GM18520 (cell line): ENCODE measurements around the gene ABCA6.

Source experiments
- ATAC-seq: cut with Tn5 transposase; IDR thresholded peaks from one replicate; pipeline ENCODE4 v1.9.1; 2021; ENCODE audit not compliant: unreplicated experiment

Gene ABCA6

DNA sequence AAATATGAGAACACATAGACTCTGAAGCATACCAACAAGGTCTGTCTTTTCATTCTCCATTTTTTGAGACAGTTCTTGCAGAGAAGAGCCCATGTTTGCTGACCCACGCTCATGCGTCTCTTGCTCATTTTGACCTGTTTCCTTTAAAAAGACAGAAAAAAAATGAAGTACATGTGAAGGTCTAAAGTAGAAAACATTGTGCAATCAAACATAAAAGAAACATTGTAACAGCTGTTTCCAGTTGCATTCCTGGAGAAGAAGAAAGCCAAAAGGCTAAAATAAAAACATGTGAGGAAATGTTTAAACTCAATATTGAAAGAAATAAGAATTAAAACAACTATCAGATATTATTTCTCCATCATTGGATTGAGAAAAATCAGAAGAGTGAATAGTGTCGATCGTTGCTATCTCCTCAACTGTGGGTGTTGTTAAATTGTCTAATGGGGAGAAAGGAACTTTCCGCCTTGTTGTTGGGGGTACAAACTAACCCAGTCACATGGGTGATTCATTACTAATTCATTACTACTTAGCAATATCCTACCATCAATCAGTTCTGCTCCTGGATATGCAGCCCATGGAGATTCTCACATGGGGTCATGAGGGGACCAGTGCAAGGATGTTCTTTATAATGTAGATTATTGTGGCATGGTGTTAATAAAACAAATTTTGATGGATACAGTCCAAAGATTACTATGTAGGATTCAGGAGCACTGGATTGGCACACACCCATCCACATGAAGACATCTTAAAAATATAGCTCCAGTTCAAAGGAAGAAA lies 90.5 kb downstream of the ABCA6 start:
- ATAC-seq, result no peak

DNA sequence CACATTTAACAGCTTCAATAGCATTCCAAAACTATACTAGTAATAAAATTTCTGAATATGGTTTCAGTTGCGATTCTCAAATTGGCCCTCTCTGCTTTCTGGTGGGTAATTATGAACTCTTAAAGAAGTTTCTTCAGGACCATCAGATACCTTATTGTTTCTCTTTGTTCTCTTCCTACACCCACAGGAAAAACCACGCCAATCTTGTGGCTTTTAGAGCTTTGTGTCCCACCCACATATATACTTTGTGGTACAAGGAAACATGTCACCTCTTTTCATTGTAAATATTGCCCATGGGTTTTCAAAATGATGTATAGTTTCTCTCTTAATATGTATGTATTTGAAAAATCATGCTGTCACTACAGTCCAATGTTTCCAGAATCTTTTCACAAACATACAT lies 93.1 kb downstream of the ABCA6 start:
- no peak for ATAC-seq

DNA sequence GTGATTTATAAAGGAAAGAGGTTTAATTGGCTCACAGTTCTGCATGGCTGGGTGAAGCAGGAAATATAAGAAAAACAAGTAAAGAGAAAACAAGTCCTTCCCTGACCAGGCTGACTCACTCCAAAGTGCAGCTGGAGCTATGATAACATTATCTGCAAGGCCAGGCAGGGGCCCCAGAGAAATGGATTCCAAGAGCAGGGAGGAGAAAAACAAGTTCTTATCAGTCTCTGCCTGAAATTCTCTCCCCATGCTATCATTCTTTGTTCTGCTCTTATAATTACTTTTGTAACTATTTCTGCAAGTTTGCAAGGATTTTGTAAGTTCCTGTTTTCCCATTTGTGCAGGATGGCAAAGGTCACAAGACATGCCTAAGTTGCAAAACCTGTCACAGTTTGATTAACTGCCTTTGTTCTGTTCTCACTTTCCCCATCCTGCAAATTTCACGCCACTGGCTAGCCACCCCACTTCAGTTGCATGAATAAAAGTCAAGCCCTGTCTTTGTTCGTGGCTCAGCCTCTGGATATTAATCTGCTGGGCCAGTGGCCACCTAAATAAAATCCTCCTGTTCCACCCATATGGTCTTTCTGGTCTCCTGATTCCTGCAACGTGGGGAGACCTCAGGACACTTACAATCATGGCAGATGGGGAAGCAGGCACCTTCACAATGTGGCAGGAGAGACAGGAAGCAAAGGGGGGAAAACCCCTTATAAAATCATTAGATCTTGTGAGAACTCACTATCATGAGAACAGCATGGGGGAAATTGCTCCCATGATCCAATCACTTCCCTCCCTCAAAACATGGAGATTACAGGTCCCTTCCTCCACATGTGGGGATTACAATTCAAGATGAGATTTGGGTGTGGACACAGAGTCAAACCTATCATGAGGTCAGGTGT lies 94.1 kb downstream of the ABCA6 start:
- ATAC-seq, result no peak

DNA sequence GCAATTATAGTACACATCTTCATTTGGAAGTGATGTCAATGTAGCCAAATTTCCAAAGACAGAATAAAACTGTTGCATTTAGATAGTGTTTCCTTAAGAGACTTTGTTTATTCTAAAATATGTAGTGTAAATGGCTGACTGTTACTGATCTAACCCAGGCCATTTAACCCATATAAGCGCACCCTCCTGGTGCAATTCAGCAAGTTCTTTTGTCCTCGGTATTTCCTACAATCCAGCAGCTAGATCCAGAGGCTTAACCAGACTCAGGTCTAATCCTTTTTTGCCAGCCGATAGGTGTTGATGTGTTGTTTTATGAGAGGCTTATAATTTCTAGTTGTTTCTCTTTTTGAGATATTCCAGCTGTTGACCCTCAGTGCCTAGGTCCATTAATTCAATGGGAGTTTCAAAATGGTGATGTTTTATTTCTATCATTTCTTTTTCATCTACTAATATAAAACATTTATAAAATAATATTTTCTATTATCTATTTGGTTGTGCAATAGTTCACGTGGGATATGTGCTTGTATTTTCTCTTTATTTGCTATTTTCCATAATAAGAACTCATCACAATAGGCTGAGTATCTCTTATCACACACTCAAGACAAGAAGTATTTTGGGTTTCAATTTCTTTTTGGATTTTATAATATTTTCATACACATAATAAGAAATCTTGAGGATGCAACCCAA lies 95.4 kb downstream of the ABCA6 start:
- no peak for ATAC-seq

DNA sequence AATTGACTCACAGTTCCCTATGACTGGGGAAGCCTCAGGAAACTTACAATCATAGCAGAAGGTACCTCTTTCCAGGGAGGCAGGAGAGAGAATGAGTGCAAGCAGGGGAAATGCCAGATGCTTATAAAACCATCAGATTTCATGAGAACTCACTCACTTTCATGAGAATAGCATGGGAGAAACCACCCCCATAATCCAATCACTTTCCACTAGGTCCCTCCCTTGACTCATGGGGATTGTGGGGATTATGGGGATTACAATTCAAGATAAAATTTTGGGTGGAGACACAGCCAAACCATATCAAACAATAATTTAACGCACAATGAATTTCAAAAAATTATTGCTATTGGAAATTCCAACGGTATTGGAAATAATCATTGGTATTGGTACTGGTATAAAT lies 96.0 kb downstream of the ABCA6 start:
- no peak for ATAC-seq

DNA sequence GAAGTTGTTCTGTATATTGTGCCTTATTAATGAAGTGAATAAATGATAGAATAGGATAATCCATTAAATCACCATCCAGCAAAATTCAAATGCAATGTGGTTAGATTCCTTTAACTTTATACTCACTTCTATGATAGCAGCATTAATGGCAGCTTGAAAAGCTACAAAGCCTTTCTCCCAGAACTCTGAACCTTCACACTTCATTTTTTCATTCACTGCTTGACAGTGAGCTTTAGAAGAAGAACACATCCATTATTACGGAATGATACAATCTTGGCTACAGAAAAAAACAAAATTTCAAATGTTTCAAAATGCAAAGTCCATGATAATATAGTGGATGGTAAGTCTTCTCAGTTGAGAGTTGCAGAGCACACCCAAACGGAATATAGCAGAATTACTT lies 97.3 kb downstream of the ABCA6 start:
- ATAC-seq, result no peak

DNA sequence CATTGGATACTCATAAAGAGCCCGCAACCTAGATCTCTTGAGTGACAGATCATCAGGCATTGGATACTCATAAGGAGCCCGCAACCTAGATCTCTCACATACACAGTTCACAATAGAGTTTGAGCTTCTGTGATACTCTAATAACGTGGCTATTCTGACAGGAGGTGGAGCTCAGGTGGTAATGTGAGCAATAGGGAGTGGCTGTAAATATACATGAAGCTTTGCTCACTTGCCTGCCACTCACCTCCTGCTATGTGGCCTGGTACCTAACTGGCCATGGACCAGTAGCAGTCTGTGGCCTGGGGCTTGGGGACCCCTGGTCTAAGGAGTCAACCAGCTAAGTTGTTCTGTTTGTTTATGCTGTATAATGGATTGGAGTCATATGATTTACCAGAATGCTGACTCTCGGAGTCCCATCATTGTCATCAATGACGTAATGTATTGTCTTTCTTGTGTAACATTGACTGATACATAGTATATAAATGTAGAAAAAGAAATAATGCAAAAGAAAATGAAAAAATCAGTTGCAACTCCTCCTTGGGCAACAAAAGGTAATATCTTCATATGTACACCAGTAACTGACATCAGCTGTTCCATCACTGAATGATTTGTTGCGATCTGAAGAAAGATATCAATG lies 98.5 kb downstream of the ABCA6 start:
- no peak for ATAC-seq

DNA sequence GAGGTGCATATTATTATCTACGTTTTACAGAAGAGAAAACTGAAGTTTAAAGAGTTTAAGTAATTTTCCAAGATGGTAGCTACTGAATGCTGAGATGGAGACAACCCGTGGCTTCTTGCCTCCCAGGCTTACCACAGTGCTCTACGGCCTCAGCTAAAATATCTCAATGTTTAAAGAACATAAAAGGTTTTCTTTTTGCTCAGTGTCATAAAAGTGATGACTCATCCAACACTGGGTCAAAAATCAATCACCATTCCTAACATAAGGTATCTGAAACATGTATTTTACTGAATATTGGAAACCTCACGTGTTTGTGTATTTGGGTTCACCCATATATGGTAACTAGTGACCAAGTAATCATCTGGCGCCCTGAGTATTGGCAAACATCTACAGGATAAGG lies 99.4 kb downstream of the ABCA6 start:
- ATAC-seq, result no peak

DNA sequence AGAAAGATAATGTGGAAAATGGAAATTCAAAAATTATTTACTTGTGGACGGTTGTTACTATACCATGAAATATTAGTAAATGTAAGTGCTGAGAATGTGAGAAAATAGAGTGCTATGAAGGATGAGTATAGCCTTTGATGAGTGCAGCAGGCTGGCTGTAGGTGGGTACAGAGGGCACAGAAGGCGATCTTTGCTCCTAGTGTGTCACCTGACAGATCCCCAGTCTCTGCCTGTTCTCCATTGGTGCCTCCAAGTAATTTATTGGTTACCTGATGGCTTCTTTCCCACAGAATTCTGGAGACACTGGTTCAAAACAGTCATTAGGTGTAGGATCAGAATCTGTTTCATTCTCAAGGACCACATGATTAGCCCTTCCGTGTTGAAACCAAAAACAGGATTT lies 109.9 kb downstream of the ABCA6 start:
- no peak for ATAC-seq

DNA sequence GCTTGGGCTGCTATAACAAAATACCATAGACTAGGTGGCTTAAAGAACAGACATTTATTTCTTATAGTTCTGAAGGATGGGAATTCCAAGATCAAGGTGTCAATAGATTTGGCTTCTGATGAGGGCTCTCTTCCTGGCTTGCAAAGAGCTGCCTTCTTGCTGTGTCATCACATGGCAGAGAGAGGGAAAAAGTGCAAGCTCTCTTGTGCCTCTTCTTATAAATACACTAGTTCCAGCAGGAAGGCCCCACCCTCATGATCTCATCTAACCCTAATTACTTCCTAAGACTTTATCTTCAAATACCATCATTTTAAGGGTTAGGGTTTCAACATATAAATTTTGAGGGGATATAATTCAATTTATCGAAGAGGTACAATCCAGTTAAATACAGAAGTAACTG lies 111.5 kb downstream of the ABCA6 start:
- ATAC-seq, result no peak
